SK-N-SH treated with all-trans-retinoic acid at 6 μM for 48 hours (cell line): ENCODE measurements around the gene ITGBL1.
"Not testable (repeated sequence)": the region's sequence is repeated elsewhere in the genome, so short reads cannot be mapped to it uniquely, and the experiment has no call there.

ENCODE experiments used
- ATAC-seq: fragments of 200-7000 bp; cut with Tn5 transposase; 3 replicates; pipeline ENCODE4 v1.9.1; 2020; ENCODE audit warnings: mild to moderate bottlenecking, moderate library complexity
- BACH2 ChIP-seq: fragments of 250-450 bp; sonication (Bioruptor Pico); IDR thresholded peaks from 2 replicates; pipeline ENCODE4 v1.9.0; 2021; ENCODE audit warnings: mild to moderate bottlenecking, borderline replicate concordance
- CSDC2 ChIP-seq: fragments of 250-450 bp; sonication (Bioruptor Pico); IDR thresholded peaks from 2 replicates; pipeline ENCODE4 v1.5.0; 2020; ENCODE audit warnings: mild to moderate bottlenecking, moderate library complexity
- ESRRG ChIP-seq: fragments of 250-450 bp; sonication (Bioruptor Pico); IDR thresholded peaks from 2 replicates; pipeline ENCODE4 v1.6.1; 2021; ENCODE audit warnings: mild to moderate bottlenecking
- GLIS3 ChIP-seq: fragments of 250-450 bp; sonication (Bioruptor Pico); IDR thresholded peaks from 2 replicates; pipeline ENCODE4 v1.5.0; 2020; ENCODE audit warnings: mild to moderate bottlenecking, moderate library complexity
- ISL1 ChIP-seq: fragments of 250-450 bp; sonication (Bioruptor Pico); IDR thresholded peaks from 2 replicates; pipeline ENCODE4 v2.1.2; 2022; ENCODE audit warnings: mild to moderate bottlenecking, moderate library complexity
- OSR1 ChIP-seq: fragments of 250-450 bp; sonication (Bioruptor Pico); IDR thresholded peaks from 2 replicates; pipeline ENCODE4 v1.8.0; 2022; ENCODE audit warnings: moderate library complexity, mild to moderate bottlenecking, inconsistent platforms
- PPARA ChIP-seq: fragments of 250-450 bp; sonication (Bioruptor Pico); IDR thresholded peaks from 2 replicates; pipeline ENCODE4 v1.5.0; 2020; ENCODE audit warnings: mild to moderate bottlenecking, borderline replicate concordance
- RARB ChIP-seq: fragments of 250-450 bp; sonication (Bioruptor Pico); IDR thresholded peaks from 2 replicates; pipeline ENCODE4 v1.8.0; 2021; ENCODE audit warnings: mild to moderate bottlenecking, moderate library complexity
- SNAI2 ChIP-seq: fragments of 250-450 bp; sonication (Bioruptor Pico); IDR thresholded peaks from 2 replicates; pipeline ENCODE4 v1.5.0; 2020; ENCODE audit warnings: mild to moderate bottlenecking, moderate library complexity
- TCF4 ChIP-seq: fragments of 250-450 bp; sonication (Bioruptor Pico); IDR thresholded peaks from 2 replicates; pipeline ENCODE4 v1.8.0; 2021; ENCODE audit warnings: mild to moderate bottlenecking, moderate library complexity, borderline replicate concordance
- TOX ChIP-seq: fragments of 250-450 bp; sonication (Bioruptor Pico); IDR thresholded peaks from 2 replicates; pipeline ENCODE4 v1.8.0; 2021; ENCODE audit warnings: mild to moderate bottlenecking, moderate library complexity, borderline replicate concordance
- ZC3H10 ChIP-seq: fragments of 250-450 bp; sonication (Bioruptor Pico); IDR thresholded peaks from 2 replicates; pipeline ENCODE4 v1.5.1; 2021; ENCODE audit warnings: mild to moderate bottlenecking, moderate library complexity
- ZFP3 ChIP-seq: fragments of 250-450 bp; sonication (Bioruptor Pico); IDR thresholded peaks from 2 replicates; pipeline ENCODE4 v1.5.0; 2020; ENCODE audit warnings: mild to moderate bottlenecking, moderate library complexity
- ZFP30 ChIP-seq: fragments of 450-650 bp; formaldehyde crosslinking; IDR thresholded peaks from 2 replicates; pipeline ENCODE4 v1.5.0; 2022; ENCODE audit warnings: mild to moderate bottlenecking, moderate library complexity
- ZNF565 ChIP-seq: fragments of 450-650 bp; formaldehyde crosslinking; conservative IDR thresholded peaks from 2 replicates; pipeline ENCODE4 v1.5.0; 2020; ENCODE audit warnings: low read depth, mild to moderate bottlenecking, moderate library complexity
- ZNF70 ChIP-seq: fragments of 450-650 bp; formaldehyde crosslinking; IDR thresholded peaks from 2 replicates; pipeline ENCODE4 v1.5.0; 2020; ENCODE audit warnings: mild to moderate bottlenecking, moderate library complexity
- ZNF8 ChIP-seq: fragments of 450-650 bp; formaldehyde crosslinking; IDR thresholded peaks from 2 replicates; pipeline ENCODE4 v1.5.0; 2020; ENCODE audit warnings: mild to moderate bottlenecking, moderate library complexity
- TF ChIP-seq, protein P1 (sequence below): fragments of 250-450 bp; sonication (Bioruptor Pico); IDR thresholded peaks from 2 replicates; pipeline ENCODE4 v1.8.0; 2020; ENCODE audit warnings: mild to moderate bottlenecking, moderate library complexity, borderline replicate concordance
- TF ChIP-seq, protein P2 (sequence below): fragments of 250-450 bp; sonication (Bioruptor Pico); IDR thresholded peaks from 2 replicates; pipeline ENCODE4 v1.5.1; 2021; ENCODE audit warnings: mild to moderate bottlenecking, moderate library complexity
- TF ChIP-seq, protein P3 (sequence below): fragments of 250-450 bp; sonication (Bioruptor Pico); IDR thresholded peaks from 2 replicates; pipeline ENCODE4 v1.5.1; 2020; ENCODE audit warnings: low read depth, mild to moderate bottlenecking, moderate library complexity
- TF ChIP-seq, protein P4 (sequence below): fragments of 250-450 bp; sonication (Bioruptor Pico); IDR thresholded peaks from 2 replicates; pipeline ENCODE4 v1.8.0; 2021; ENCODE audit warnings: low read depth, mild to moderate bottlenecking, moderate library complexity, borderline replicate concordance

ITGBL1 gene

DNA sequence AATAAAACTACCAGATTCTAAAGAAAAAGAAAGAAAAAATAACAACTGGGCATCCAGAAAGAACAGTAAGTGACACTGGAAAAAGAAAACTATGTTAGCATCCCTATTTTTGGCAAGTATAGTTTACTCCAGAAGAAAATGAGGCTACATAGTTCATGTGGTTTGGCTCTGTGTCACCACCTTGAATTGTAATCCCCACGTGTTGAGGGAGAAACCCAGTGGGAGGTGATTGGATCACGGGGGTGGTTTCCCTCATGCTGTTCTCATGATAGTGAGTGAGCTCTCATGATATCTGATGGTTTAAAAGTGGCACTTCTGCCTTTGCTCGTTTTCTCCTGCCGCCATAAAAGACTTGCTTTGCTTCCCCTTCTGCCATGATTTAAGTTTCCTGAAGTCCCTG lies 76.9 kb downstream of the ITGBL1 start:
- peak; percentile 44; the same call in 1 of the 3 replicates for ATAC-seq
- TF ChIP-seq ZC3H10 (CRISPR knock-in tag), result no peak
- TF ChIP-seq OSR1 (CRISPR knock-in tag), result no peak
- TF ChIP-seq, protein P1, sequence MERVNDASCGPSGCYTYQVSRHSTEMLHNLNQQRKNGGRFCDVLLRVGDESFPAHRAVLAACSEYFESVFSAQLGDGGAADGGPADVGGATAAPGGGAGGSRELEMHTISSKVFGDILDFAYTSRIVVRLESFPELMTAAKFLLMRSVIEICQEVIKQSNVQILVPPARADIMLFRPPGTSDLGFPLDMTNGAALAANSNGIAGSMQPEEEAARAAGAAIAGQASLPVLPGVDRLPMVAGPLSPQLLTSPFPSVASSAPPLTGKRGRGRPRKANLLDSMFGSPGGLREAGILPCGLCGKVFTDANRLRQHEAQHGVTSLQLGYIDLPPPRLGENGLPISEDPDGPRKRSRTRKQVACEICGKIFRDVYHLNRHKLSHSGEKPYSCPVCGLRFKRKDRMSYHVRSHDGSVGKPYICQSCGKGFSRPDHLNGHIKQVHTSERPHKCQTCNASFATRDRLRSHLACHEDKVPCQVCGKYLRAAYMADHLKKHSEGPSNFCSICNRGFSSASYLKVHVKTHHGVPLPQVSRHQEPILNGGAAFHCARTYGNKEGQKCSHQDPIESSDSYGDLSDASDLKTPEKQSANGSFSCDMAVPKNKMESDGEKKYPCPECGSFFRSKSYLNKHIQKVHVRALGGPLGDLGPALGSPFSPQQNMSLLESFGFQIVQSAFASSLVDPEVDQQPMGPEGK, result no peak
- TF ChIP-seq, protein P2, sequence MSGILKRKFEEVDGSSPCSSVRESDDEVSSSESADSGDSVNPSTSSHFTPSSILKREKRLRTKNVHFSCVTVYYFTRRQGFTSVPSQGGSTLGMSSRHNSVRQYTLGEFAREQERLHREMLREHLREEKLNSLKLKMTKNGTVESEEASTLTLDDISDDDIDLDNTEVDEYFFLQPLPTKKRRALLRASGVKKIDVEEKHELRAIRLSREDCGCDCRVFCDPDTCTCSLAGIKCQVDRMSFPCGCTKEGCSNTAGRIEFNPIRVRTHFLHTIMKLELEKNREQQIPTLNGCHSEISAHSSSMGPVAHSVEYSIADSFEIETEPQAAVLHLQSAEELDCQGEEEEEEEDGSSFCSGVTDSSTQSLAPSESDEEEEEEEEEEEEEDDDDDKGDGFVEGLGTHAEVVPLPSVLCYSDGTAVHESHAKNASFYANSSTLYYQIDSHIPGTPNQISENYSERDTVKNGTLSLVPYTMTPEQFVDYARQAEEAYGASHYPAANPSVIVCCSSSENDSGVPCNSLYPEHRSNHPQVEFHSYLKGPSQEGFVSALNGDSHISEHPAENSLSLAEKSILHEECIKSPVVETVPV, result no peak
- TF ChIP-seq ZNF70, result no peak
- no peak for TF ChIP-seq ZFP3 (CRISPR knock-in tag)
- TF ChIP-seq GLIS3 (CRISPR knock-in tag), result no peak
- no peak for TF ChIP-seq RARB (CRISPR knock-in tag)
- TF ChIP-seq SNAI2 (CRISPR knock-in tag), result no peak
- no peak for TF ChIP-seq CSDC2 (CRISPR knock-in tag)
- no peak for TF ChIP-seq ISL1 (CRISPR knock-in tag)
- TF ChIP-seq TCF4 (CRISPR knock-in tag), result no peak
- TF ChIP-seq ZFP30 (CRISPR knock-in tag), result no peak
- no peak for TF ChIP-seq ZNF565 (CRISPR knock-in tag)
- TF ChIP-seq PPARA, result no peak
- TF ChIP-seq, protein P3, sequence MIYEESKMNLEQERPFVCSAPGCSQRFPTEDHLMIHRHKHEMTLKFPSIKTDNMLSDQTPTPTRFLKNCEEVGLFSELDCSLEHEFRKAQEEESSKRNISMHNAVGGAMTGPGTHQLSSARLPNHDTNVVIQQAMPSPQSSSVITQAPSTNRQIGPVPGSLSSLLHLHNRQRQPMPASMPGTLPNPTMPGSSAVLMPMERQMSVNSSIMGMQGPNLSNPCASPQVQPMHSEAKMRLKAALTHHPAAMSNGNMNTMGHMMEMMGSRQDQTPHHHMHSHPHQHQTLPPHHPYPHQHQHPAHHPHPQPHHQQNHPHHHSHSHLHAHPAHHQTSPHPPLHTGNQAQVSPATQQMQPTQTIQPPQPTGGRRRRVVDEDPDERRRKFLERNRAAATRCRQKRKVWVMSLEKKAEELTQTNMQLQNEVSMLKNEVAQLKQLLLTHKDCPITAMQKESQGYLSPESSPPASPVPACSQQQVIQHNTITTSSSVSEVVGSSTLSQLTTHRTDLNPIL (CRISPR knock-in tag), result no peak
- no peak for TF ChIP-seq TOX (CRISPR knock-in tag)

DNA sequence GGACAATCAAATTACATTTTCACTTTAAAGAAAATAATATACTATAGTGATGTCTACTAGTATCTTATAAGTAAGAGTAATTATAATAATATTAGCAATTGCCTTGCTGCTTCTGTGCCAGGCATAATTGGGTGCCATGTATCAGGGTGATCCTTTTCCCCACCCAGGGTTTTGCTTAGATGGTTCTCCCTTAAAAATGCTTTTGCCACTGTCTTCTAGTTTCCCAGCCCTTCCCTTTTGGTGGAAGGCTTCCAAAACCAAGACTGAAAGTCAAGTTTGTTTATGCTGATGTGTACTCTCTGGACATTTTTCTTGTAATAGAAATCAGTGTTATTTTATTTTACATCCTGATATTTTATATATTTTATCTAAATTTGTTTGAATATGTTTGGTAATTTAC lies 77.8 kb downstream of the ITGBL1 start:
- TF ChIP-seq ZFP30 (CRISPR knock-in tag), result no peak
- TF ChIP-seq, protein P2, result no peak
- ATAC-seq, result no peak

DNA sequence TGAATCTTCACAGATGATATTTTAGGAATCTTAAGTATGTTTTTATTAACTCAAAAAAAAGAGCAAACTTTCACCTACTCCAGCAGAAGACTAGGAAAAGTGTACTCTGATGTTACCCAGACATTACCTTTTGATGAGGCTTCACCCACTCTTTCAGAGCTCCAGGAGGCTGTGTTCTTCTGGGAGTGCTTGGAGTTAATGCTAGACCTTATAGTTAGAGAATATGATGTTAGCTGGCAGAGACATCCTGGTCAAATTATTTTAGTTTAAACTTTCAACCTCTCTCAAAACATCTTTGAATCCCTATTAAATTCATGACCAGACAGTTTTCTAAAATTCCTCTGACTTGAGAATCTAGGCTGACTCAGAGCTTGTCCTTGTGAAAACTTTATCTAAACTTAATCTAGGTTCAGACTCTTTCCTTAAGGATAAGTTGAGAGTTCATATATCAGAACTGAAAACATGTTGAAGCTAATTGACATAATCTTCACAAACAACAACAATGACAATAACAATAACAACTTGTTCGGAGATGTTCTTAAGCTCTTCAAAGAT lies 82.8 kb downstream of the ITGBL1 start:
- ATAC-seq, result peak; percentile 74
- TF ChIP-seq ZC3H10 (CRISPR knock-in tag) (no peak), SNAI2 (CRISPR knock-in tag) (no peak), ESRRG (CRISPR knock-in tag) (no peak), CSDC2 (CRISPR knock-in tag) (no peak), GLIS3 (CRISPR knock-in tag) (no peak)
- TF ChIP-seq, protein P1, result no peak

DNA sequence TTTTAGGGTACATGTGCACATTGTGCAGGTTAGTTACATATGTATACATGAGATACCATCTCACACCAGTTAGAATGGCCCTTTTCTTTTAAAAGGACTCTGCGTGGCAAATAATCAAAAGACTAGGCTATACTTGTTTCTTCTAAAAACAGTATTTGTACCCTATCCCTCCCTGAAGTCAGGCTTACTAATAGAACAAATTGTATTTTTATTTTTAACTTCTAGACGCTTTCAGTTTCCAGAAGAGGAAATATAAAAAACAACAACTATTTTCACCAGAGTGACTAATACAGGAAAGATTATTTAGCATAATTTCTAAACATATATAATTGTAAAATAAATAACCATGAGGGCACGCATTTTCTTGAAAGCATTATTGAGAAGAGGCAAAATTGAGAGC lies 83.6 kb downstream of the ITGBL1 start:
- no peak for ATAC-seq
- TF ChIP-seq ZNF565 (CRISPR knock-in tag), result no peak
- TF ChIP-seq SNAI2 (CRISPR knock-in tag), result no peak
- TF ChIP-seq BACH2 (CRISPR knock-in tag), result no peak
- no peak for TF ChIP-seq GLIS3 (CRISPR knock-in tag)
- TF ChIP-seq, protein P3 (CRISPR knock-in tag), result no peak
- TF ChIP-seq, protein P4, sequence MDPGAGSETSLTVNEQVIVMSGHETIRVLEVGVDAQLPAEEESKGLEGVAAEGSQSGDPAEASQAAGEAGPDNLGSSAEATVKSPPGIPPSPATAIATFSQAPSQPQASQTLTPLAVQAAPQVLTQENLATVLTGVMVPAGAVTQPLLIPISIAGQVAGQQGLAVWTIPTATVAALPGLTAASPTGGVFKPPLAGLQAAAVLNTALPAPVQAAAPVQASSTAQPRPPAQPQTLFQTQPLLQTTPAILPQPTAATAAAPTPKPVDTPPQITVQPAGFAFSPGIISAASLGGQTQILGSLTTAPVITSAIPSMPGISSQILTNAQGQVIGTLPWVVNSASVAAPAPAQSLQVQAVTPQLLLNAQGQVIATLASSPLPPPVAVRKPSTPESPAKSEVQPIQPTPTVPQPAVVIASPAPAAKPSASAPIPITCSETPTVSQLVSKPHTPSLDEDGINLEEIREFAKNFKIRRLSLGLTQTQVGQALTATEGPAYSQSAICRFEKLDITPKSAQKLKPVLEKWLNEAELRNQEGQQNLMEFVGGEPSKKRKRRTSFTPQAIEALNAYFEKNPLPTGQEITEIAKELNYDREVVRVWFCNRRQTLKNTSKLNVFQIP (CRISPR knock-in tag), result no peak
- no peak for TF ChIP-seq ISL1 (CRISPR knock-in tag)
- TF ChIP-seq, protein P2, result no peak
- no peak for TF ChIP-seq ZNF8 (CRISPR knock-in tag)
- no peak for TF ChIP-seq ZFP3 (CRISPR knock-in tag)
- no peak for TF ChIP-seq TOX (CRISPR knock-in tag)

DNA sequence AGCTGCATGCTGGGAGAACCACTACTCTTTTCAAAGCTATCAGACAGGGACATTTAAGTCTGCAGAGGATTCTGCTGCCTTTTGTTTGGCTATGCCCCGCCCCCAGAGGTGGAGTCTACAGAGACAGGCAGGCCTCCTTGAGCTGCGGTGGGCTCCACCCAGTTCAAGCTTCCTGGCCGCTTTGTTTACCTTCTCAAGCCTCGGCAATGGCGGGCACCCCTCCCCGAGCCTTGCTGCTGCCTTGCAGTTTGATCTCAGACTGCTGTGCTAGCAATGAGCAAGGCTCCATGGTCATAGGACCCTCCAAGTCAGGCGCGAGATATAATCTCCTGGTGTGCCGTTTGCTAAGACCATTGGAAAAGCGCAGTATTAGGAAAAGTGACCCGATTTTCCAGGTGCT lies 92.1 kb downstream of the ITGBL1 start:
- ATAC-seq, result not testable (repeated sequence)
